Measurements from ENCODE around the gene RTKN2.
"Not testable (repeated sequence)": the region's sequence is repeated elsewhere in the genome, so short reads cannot be mapped to it uniquely, and the experiment has no call there.

RTKN2 gene

DNA sequence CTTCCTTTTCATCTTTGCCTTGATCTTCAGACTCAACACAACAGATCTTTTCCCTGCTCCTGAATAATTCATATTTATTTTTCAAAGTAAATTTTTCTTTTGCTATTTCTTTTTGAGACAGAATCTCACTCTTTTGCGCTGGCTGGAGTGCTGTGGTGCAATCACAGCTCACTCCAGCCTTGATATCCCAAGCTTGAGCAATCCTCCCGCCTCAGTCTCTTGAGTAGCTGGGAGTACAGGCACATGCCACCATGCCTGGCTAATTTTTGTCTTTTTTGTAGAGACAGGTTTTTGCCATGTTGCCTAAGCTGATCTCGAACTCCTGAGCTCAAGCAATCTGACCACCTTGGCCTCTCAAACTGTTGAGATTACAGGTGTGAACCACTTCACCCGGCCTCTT lies 9.2 kb downstream of the RTKN2 start:
- DNase-seq, result no peak

DNA sequence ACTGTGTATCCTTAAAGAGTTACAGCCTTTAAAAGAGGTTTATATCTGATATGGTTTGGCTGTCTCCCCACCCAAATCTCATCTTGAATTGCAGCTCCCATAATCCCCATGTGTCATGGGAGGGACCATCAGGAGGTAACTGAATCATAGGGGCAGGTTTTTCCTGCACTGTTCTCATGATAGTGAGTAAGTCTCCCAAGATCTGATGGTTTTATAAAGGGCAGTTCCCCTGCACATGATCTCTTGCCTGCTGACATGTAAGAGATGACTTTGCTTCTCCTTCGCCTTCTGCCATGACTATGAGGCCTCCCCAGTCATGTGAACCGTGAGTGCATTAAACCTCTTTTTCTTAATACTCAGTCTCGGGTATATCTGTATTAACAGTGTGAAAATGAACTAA lies 9.7 kb downstream of the RTKN2 start:
- no peak for DNase-seq

DNA sequence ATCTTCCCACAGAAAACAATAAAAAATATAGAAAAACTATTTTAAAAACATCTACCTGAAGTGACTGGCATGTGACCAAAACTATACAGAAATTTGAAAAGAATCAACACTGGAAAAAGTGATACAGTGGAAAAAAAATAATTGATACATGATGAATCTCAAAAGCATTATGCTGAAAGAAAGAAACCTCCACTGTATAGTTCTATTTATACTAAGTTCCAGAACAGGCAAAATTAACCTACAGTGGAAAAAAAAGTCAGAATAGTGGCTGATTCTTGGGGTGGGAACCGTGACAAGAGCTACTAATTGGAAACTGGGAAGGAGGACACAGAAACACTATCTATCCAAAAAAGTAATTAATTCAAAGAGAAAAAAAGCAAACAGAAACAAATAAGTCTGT lies 14.9 kb downstream of the RTKN2 start:
- DNase-seq, result no peak

DNA sequence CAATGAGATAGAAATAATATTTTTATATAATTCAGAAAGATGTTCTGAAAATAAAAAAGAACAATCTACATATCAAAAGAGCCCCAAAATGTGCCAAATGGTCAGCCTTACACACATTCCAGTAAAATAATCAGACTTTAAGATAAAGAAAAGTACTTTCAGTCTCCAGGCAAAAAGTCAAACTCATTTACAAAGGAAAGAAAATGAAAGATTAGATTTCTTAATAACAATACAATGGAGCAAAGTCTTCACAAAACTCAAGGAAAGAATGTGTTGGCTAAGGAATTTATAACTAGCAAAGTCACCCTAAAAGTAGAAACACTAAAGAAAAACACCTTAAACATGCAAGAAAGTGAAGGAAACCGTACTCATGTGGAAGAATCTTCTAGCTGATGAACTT lies 16.6 kb downstream of the RTKN2 start:
- no peak for DNase-seq

DNA sequence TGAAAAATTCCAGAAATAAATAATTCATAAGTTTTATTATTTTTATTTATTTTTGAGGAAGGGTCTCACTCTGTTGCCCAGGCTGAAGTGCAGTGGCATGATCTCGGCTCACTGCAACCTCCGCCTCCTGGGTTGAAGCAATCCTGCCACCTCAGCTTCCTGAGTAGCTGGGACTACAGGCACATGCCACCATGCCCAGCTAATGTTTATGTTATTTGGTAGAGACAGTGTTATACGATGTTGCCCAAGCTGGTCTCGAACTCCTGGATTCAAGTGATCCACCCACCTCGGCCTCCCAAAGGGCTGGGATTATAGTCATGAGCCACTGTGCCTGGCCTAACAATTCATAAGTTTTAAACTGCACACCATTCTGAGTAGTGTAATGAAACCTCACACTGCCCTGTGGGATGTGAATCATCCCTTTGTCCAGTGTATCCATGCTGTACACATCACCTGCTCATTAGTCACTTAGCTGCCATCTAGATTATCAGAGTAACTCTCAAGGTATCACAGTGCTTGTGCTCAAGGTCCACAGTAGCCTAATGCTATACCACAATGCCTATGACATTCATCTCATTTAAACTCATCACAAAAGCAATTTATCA lies 17.9 kb downstream of the RTKN2 start:
- peak; percentile 68 for DNase-seq

DNA sequence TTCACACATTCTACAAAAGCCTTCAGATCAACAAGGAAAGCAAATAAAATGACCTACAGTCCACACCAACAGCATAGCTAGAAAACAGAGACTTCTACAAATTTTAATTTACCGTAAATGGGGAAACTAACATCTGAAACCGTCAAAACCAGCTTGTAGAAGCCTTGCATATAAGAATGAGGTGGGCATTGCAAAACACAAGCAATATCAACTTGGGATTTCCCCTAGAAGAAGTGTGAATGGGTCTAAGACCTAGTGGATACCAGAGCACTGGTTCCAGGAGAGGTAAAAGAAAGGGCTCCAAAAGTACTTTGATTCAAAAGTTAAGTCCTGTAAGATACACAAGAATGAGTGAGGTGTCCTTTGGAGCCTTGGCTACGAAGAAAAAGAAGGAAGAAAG lies 18.7 kb downstream of the RTKN2 start:
- DNase-seq, result no peak

DNA sequence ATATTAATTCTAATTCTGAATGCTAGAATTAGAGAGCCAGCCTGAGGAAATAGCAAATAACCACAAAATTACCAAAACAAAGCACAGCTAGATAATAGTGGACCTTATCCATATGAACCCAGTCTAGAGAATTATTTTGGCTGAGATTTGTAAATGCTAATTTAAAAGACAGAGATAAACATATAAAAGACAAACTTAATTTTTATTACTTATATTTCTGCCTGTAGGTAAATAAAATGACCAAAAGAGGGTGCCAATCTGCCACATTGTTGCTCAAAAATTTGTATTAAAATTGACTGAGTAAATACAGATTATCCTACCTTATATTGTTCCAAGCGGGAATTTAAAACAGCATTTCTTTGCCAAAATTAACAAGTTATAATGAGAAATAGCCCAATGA lies 20.2 kb downstream of the RTKN2 start:
- DNase-seq, result no peak

DNA sequence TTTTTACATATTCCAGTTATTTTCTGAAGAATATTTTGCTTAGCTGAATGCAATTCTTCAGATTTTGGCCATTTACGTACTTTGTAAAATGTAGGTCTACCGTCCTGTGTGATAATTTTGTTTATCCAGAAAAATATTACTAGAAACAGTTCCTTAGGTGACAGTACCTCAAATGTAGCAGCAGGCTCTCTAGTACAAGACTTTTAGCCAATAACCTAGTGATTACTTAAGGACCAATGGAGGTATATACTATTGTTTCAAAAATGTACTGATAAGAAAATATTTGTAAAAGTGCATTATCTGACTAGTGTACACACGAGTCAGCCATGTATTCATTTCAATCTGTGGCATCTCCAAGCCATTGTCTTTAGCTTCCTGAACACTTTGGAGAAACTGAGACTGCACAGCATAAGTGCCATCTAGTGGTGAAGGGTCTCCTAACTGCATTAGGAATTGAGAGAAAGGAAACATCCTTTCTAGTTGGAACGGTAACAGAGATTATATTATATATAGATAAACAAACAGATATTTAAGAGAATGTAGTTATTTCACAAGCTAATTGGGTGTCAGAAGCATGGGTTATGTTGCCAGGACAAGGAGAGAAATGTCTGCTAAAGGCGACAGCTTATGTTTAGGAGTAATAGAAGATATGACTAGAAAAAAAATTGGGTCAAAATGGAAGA lies 23.7 kb downstream of the RTKN2 start:
- peak; percentile 38 for DNase-seq

DNA sequence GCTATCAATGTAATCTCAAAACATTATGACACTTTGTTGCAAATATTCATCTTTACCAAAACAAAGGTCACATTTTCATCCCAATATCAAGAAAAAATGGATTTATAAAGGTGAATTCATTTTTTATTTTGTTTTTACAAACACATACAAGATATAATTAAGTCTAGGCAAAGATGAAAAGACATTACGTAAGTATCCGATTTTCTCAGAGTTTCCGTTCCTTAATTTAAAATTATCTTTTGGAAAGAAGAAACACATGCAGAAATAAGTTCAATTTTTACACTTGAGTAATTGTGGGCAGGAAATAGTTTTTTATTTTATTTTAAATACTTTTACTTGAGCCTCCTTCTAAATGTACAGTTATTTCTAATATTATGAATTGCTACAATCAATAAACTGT lies 24.6 kb downstream of the RTKN2 start:
- DNase-seq, result no peak

DNA sequence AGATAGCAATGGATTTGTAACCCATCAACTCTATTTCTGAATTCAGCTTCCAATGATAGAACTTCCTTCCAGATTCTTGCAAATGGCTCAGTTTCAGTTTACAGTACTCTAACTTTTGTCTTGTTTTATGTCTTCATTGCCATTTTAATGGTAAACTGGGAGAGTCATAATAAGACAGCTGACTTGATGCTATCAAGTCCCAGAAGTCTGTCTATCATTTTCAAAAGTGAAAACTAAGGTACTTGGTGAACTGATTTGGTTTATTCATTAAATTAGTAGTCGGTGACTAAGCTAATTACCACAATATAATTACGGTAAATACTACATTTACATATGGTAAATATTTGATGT lies 25.0 kb downstream of the RTKN2 start:
- no peak for DNase-seq

DNA sequence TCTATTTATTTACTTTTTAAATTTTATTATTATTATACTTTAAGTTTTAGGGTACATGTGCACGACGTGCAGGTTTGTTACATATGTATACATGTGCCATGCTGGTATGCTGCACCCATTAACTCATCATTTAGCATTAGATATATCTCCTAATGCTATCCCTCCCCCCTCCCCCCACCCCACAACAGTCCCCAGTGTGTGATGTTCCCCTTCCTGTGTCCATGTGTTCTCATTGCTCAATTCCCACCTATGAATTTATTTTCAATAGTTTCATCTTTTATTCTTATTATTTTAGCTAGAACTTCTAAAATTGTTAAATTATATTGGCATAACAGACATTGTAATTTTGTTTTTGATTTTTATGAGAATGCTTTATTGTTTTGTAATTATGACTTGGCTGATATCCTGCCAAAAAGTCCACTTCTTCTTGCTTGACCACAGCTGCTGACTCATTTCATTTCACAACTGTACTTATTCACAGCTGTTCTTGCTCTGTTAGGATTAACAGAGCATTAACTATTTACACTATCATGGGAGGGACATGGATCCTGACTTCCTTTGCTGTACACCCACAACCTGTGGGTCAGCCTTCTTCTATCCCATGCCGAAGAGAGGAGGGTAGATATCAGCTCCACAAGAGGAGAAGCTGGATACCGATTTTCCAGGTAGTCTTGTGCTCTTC lies 25.5 kb downstream of the RTKN2 start:
- peak; percentile 90 for DNase-seq

DNA sequence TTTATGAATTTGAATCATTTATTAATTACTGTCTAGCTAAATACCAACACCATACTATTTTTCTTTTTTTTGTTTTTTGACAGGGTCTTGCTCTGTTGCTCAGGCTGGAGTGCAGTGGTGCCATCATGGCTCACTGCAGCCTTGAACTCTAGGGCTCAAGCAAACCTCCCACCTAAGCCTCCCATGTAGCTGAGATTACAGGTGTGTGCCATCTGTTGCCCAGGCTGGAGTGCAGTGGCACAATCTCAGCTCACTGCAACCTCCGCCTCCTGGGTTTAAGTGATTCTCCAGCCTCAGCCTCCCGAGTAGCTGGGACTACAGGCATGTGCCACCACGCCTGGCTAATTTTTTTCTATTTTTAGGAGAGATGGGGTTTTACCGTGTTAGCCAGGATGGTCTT lies 27.1 kb downstream of the RTKN2 start:
- not testable (repeated sequence) for DNase-seq

DNA sequence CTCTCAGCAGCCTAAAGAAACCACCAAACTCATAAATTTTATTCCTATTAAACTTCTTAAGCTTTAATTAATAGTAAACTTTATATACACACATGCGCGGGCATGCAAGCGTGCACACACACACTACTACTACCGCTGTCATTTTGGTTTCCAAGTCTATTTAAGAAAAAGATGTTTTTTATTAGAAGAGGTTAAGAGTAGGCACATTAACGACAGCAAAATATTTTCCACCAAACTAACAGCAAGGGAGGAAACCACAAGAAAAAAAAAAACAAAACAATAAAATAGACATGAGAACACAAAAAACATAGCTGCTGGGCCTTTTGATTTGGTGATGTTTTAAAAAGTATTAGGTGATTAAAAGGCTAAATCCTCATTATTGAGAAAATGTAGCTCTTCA lies 28.6 kb downstream of the RTKN2 start:
- no peak for DNase-seq

DNA sequence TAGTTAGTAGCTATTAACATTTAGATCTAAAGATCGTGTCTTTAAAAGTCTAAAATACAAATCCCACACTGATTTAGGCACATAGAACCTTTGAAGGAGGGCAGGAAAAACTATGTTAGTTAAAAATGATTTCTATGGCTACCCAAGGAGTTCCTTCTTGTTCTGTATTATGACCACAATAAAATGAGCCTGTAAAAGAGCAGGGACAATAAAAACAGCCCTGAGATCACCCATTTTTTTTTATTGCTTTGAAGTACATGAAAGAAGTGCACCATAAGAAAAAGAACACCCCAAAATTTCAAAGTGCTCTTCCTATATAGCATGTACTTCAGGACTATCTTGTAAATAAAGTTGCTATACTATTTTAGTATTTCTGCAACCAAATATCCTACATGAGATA lies 29.8 kb downstream of the RTKN2 start:
- no peak for DNase-seq

DNA sequence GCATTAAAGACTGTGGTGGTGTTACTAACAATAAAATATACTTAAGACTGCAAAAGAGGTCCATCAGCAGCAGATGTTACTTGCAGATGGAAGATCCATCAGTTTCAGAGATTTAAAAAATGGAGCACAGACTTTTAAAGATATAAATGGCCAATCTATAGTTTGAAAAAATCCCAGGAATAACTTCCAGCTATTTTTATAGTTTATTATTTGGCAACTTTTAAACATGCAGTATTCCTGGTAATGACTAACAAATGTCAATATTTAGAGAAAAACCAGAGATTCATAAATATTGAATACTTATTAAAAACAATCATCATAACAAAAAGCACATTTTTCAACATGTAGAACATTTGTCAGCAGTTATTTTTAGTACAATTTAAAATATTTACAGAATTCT lies 30.7 kb downstream of the RTKN2 start:
- DNase-seq, result no peak

DNA sequence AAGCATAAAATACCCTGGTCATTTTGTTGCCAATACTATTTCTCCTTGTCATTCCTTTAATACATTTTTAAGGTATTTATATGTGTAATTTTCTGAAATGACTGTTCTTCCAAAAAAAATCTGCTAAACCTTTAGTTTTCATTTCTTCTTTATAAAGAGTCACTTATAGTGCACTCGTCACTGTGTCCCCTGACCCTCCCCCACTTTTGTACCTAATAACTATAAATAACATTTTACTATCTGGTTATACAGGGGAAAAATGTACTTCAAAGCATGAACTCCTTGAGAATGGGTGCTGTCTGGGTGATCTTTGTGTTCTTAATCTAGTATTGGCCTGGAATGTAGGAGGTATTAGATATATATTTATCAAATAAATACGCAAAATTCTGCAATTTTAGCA lies 31.1 kb downstream of the RTKN2 start:
- no peak for DNase-seq

DNA sequence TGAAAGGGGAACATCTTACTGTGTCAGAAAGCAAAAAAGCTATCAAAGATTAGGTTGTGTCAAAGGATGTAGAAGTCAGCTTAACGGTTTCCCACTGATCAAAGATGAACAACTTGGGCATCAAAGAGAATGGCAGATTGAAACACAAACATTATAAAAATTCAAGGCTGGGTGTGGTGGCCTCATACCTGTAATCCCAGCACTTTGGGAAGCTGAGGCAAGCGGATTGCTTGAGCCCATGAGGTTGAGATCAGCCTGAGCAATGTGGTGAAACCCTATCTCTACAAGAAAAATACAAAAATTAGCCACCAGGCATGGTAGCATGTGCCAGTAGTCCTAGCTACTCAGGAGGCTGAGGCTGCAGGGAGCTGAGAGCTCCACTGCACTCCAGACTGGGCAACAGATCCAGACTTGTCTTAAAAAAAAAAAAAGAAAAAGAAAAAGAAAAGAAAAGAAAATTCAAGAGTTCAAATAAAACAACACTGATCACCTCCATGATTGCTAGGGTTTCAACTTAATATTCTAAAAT lies 34.5 kb downstream of the RTKN2 start:
- no peak for DNase-seq

DNA sequence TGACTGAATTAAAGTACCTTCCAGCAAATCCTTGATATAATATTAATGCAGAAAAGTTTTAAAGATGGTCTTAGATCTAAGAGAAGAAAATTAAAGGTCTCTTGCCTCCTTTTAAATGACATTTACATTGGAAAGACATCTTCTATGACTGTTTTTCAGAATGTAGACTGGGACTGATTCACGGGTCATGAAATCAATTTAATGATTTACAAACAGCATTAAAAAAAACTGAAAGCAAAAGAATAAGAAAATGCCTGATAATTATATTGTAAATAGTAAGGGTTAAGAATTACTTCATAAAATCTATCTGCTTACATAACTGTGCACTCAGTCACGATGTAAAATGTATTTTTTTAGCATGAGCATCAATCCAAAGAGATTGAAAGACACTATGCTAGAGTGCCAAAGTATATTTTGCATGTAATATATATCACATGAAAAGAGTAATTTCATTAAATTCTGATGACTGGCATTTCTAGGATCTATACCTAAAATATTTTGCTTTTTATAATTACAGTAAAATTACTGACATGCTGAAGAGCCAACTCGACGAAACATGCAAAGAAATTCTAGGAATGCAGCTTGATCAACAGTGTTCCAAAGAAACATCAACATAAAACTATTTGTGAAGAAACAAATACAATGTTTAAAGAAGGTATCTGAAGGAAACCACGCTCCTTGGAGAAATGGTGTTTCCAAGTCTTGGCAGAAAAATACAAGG lies 35.1 kb downstream of the RTKN2 start:
- peak; percentile 6 for DNase-seq

DNA sequence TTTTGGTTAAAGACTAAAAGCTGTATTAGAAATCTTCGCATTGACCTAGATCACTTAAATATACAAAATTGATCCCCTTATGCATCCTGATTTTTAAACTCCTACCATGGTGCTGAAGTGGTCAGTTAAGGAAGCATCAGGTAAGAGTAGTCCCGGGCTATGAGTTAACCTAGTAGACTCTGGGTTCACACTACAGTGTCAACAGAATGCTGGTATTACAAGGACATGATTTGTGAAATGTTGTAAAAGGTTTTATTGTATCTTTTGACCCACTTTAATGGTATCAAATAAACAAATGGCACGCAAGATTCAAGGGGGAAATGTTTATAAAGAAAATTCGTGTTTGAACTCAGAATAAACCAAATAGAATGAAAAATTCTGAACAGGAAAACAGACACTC lies 36.8 kb downstream of the RTKN2 start:
- DNase-seq, result no peak

DNA sequence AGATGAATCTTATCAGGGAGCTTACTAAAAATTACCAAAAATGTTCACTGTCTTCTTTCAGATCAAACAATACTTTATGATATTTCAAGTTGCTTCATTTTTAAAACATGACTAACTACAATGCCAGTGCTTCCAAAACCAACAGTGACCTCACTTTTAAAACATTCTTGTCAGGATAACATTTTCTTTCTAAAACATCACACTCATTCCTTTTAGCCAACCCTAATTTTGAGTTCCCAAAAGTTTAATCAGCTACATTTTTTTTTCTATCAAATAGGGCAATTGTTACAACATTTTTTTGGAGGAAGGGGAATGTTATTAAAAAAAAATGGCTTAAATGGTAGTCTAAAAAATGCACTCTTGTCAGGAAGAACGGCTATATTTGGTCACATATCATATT lies 37.3 kb downstream of the RTKN2 start:
- DNase-seq, result peak; percentile 72

DNA sequence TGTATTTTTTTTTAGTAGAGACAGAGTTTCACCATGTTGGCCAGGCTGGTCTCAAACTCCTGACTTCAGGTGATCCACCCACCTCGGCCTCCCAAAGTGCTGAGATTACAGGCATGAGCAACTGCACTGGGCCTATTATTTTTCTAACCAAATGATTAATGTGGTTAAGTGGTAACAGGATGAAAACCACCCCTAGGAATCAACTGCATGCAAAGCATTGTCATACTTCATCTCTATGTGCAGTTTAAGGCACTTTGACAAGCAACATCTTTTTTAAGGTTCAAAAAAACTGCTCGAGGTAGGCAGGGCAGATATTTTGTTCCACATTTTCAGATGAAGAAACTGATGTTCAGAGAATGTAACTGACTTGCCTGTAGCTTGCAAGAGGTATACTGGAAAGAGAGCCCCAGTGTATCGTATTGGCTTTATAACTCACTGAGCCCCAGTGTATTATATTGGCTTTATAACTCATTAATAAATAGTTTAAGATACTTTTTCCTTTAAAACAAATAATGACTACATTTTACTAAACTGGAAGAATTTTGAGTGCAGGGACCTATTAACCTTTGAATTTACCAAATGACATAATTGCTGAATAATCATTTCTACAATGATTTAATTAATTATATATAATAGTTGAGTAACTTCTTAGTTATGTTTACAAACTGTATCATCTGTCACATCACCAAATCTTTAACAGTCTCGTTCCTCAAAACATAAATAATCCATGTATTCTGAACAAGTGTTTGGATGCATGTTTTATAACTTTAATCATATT lies 38.1 kb downstream of the RTKN2 start:
- DNase-seq, result peak; percentile 60

DNA sequence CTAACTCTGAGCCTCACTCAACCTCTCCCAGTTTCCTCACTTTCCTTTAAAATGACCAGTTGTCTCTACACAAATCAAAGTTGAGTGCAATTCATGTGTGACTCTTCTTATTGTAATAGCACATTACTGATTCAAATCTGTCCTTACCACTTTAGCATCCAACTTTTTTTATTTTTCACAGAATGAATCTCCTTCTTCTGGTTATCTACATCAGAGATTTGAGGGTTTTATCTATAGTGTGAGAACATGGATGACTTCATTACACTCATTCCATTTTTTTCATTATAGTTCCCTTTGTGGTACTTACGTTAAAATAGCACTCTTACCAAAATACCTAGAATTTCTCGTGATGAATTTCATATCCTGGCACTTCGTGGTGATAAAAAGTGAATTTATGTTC lies 43.3 kb downstream of the RTKN2 start:
- no peak for DNase-seq

DNA sequence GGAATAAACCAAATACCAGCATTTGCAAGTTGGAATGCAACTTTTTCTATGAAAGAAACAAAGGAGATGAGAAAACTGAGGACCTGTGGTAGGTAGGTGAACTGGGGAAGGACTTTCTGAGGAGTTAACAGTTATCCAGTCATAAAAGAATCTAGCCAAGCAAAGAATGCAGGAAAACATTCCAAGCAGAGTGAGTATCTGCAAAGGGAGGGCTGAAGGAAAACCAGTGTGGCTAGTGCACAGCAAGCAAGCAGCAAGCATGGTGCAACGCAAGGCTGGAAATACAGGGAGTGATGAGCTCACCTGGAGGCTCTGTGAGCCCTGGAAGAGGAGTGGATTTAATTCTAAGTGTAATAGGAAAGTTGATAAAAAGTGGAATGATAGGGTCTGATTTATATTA lies 44.0 kb downstream of the RTKN2 start:
- DNase-seq, result peak; percentile 92

Data from NCI-H226 (cell line).